Central memory CD4-positive, alpha-beta T cell (primary cell): Measurements from ENCODE around the gene ZNF782.
"Not testable (repeated sequence)": the region's sequence is repeated elsewhere in the genome, so short reads cannot be mapped to it uniquely, and the experiment has no call there.

Experiments
- DNase-seq: peaks from one replicate; pipeline ENCODE4 v3.0.0; 2022

The ZNF782 gene

GRCh38 chr9:96852676-96853075 is 1.6 kb downstream of the ZNF782 start:
- DNase-seq, result no peak

- no peak for DNase-seq
Observed at GRCh38 chr9:96844040-96844439, 10.3 kb downstream of the ZNF782 start.

- no peak for DNase-seq
Observed at GRCh38 chr9:96818533-96818932, 35.8 kb downstream of the ZNF782 start.

GRCh38 chr9:96817973-96818372 is 36.3 kb downstream of the ZNF782 start:
- DNase-seq, result no peak

- DNase-seq, result no peak
Observed at GRCh38 chr9:96813607-96814006, 40.7 kb downstream of the ZNF782 start.

GRCh38 chr9:96798959-96799358 is 55.4 kb downstream of the ZNF782 start:
- DNase-seq, result not testable (repeated sequence)

GRCh38 chr9:96784021-96784420 is 70.3 kb downstream of the ZNF782 start:
- no peak for DNase-seq

GRCh38 chr9:96782235-96782634 is 72.1 kb downstream of the ZNF782 start:
- no peak for DNase-seq

- DNase-seq, result no peak
Observed at GRCh38 chr9:96781552-96781951, 72.8 kb downstream of the ZNF782 start.

- no peak for DNase-seq
Observed at GRCh38 chr9:96779089-96779488, 75.2 kb downstream of the ZNF782 start.

GRCh38 chr9:96777426-96777864 is 76.9 kb downstream of the ZNF782 start:
- no peak for DNase-seq

GRCh38 chr9:96771124-96771523 is 83.2 kb downstream of the ZNF782 start:
- DNase-seq, result no peak

- DNase-seq, result no peak
Observed at GRCh38 chr9:96769989-96770388, 84.3 kb downstream of the ZNF782 start.
